ENCODE data around the gene ASIP.
"Not testable (repeated sequence)": the region's sequence is repeated elsewhere in the genome, so short reads cannot be mapped to it uniquely, and the experiment has no call there.

ASIP gene

GRCh38 chr20:34242015-34242414 is 792 bp downstream of the ASIP start:
- in situ Hi-C loops (cut with HindIII; ENCODE audit: low sequenced_read_pairs) = not testable (repeated sequence)

GRCh38 chr20:34242879-34243278 is 1.7 kb downstream of the ASIP start:
- in situ Hi-C loops (cut with HindIII; ENCODE audit: low sequenced_read_pairs) = no loop called here

GRCh38 chr20:34243377-34243776 is 2.2 kb downstream of the ASIP start:
- in situ Hi-C loops (cut with HindIII; ENCODE audit: low sequenced_read_pairs) = no loop called here

- in situ Hi-C loops (cut with HindIII; ENCODE audit: low sequenced_read_pairs) = no loop called here
Observed at GRCh38 chr20:34246126-34246626, 5.0 kb downstream of the ASIP start.

- in situ Hi-C loops (cut with HindIII; ENCODE audit: low sequenced_read_pairs) = no loop called here
Observed at GRCh38 chr20:34249291-34249690, 8.1 kb downstream of the ASIP start.

- in situ Hi-C loops (cut with HindIII; ENCODE audit: low sequenced_read_pairs) = no loop called here
Observed at GRCh38 chr20:34250005-34250404, 8.8 kb downstream of the ASIP start.

- in situ Hi-C loops (cut with HindIII; ENCODE audit: low sequenced_read_pairs) = no loop called here
Observed at GRCh38 chr20:34251619-34252018, 10.4 kb downstream of the ASIP start.

- in situ Hi-C loops (cut with HindIII; ENCODE audit: low sequenced_read_pairs) = not testable (repeated sequence)
Observed at GRCh38 chr20:34252431-34253086, 11.3 kb downstream of the ASIP start.

- in situ Hi-C loops (cut with HindIII; ENCODE audit: low sequenced_read_pairs) = loop anchor here (5.0 kb wide), 1 partner anchor 43 kb away; no protein-coding TSS in a partner anchor
Observed at GRCh38 chr20:34254979-34255378, 13.8 kb downstream of the ASIP start.

- in situ Hi-C loops (cut with HindIII; ENCODE audit: low sequenced_read_pairs) = loop anchor here (5.0 kb wide), 1 partner anchor 44 kb away; no protein-coding TSS in a partner anchor
Observed at GRCh38 chr20:34256629-34257124, 15.5 kb downstream of the ASIP start.

GRCh38 chr20:34260208-34260942 is 19.2 kb downstream of the ASIP start:
- in situ Hi-C loops (cut with HindIII; ENCODE audit: low sequenced_read_pairs) = no loop called here

- in situ Hi-C loops (cut with HindIII; ENCODE audit: low sequenced_read_pairs) = no loop called here
Observed at GRCh38 chr20:34262488-34263288, 21.5 kb downstream of the ASIP start.

- in situ Hi-C loops (cut with HindIII; ENCODE audit: low sequenced_read_pairs) = not testable (repeated sequence)
Observed at GRCh38 chr20:34263468-34263867, 22.2 kb downstream of the ASIP start.

GRCh38 chr20:34264141-34264540 is 22.9 kb downstream of the ASIP start:
- in situ Hi-C loops (cut with HindIII; ENCODE audit: low sequenced_read_pairs) = no loop called here

GRCh38 chr20:34268145-34268544 is 26.9 kb downstream of the ASIP start:
- in situ Hi-C loops (cut with HindIII; ENCODE audit: low sequenced_read_pairs) = no loop called here

GRCh38 chr20:34268851-34269636 is 27.8 kb downstream of the ASIP start:
- in situ Hi-C loops (cut with HindIII; ENCODE audit: low sequenced_read_pairs) = no loop called here

- in situ Hi-C loops (cut with HindIII; ENCODE audit: low sequenced_read_pairs) = no loop called here
Observed at GRCh38 chr20:34269996-34270627, 28.9 kb downstream of the ASIP start.

GRCh38 chr20:34271956-34272355 is 30.7 kb downstream of the ASIP start:
- in situ Hi-C loops (cut with HindIII; ENCODE audit: low sequenced_read_pairs) = no loop called here

- in situ Hi-C loops (cut with HindIII; ENCODE audit: low sequenced_read_pairs) = no loop called here
Observed at GRCh38 chr20:34274694-34275093, 33.5 kb downstream of the ASIP start.

GRCh38 chr20:34281177-34281576 is 40.0 kb downstream of the ASIP start:
- in situ Hi-C loops (cut with HindIII; ENCODE audit: low sequenced_read_pairs) = no loop called here

Measured in endothelial cell of hepatic sinusoid (primary cell).